Fibroblast of skin of scalp (primary cell): ENCODE data around the gene OR6N1. TPM values are rescaled to one million over a fixed set of nuclear protein-coding genes. Genes with fewer than 3 reads are reported as not detected.

ENCODE experiments used
- DNase-seq: peaks from one replicate; pipeline ENCODE4 v3.0.0-alpha.2; 2013
- polyA plus RNA-seq, 2 experiments: library from polyadenylated mRNA; unstranded; fragments of 120-200 nt; gene quantifications; one replicate each; pipeline ENCODE4 v1.2.1, GENCODE V29; 2013; ENCODE audit not compliant: insufficient read length in 2 of 2

Gene OR6N1
- polyA plus RNA-seq (2013, experiment 1 of 2; ENCODE audit: insufficient read length): not detected
- not detected for polyA plus RNA-seq (2013, experiment 2 of 2; ENCODE audit: insufficient read length)

DNA sequence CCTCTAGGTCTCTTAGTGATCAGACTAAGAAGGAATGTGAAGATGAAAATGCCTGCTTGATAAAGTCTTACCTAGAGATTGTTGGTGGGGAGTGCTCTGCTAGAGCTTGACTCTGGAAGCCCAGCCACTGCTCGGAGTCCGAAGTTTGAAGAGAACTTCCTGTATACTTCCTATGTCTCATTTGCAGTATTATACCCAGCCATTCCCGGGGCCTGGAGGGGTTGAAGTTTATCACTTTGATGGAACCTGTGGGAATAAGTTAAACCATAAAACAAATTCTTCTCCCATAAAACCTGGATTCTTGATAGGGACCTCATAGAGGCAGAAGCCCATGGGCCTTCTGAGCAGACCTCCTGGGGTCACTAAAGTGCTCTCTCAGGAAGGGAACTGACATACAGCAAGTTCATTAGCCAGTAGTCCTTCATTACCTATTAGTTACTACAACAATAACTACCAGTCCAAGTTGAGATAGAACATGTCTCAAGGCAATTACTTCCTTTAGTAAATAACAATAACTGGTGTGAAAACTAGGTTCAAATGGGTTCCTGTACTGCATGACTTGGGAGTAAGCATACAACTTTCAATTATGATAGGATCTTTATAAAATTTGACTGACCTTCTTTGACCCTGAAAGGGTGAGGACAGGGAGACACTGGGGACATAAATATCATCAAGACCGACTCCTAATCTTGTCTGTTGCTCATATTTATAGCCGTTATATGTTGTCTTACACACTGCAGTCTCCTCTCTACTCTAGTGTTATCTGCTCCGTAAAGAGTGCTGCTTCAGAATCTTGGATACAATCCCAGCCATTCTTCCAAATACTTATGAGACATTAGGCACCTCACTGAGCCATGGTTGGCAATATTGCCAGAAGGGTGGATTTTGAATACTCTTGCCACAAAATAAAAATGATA, at the start of gene OR6N1:
Gene OR6N1 (minus strand): TSS at position 246 of the 917 bp plus-strand sequence. CDS start 5,513 bp downstream, outside the sequence.
- DNase-seq: no peak

DNA sequence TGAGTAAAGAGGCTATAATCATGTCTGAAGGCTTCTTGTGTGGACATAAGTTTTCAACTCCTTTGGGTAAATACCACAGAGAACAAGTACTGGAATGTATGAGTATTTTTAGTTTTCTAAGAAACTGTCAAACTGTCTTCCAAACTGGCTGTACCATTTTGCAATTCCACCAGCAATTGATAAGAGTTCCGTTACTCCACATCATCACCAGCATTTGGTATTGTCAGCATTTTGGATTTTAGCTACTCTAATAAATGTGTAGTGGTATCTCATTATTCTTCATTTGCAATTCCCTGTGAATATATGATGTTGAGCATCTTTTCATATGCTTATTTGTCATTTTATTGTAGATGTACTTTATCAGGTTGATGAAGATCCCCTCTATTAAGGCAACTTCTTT, 49.7 kb upstream of the OR6N1 start:
- DNase-seq: no peak

DNA sequence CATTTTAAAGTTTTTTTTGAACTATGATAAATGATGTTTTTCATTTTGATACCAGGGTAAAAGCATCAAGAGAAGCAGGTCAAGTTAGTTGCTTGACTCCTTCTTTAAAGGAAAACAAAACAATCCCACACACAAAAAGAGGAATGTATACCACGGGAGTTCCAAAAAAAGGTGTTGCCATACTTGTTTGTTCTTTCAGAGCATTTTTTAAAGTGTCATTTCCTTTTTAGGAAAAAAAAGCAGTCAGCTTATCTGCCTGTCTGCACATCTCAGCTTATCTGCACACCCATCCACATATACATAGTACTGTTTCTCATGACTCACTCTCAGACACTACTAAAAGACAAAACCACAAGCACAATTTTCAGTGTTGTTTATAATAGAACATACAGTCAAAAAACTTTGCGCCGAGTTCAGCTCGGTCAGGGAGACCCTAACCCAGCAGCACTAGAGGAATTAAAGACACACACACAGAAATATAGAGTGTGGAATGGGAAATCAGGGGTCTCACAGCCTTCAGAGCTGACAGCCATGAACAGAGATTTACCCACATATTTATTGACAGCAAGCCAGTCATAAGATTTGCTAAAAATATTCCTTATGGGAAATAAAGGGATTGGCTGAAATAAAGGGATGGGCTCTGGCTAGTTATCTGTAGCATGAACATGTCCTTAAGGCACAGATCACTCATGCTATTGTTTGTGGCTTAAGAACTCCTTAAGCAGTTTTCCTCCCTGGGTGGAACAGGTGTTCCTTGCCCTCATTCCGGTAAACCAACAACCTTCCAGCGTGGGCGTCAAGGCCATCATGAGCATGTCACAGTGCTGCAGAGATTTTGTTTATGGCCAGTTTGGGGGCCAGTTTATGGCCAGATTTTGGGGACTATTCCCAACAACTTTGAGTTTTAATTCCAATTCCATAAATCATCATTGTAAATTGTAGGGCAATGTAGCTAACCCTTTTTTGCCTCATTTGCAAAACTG, 47.8 kb upstream of the OR6N1 start:
- DNase-seq: no peak

DNA sequence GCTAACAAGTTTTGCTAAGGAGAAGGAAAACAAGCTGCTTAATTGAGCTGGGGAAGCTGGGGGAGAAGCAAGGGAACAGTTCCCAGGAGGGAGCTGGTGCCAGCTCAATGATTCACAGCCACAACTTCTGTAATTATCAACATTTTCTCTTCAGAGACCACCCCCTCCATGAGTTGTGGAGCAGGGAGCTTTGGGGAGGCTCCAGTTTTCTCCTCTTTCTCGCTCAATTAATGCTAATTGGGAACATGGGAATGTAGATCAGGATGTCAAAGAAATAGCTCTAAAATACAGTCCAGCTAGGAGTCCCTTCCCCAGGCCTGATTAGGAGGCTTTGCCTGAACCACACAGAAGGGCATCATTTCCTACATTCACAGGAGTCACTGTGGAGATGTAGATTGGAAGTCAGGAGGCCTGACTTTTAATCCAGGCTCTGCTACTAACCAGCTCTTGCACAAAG, 47.0 kb upstream of the OR6N1 start:
- no peak for DNase-seq

DNA sequence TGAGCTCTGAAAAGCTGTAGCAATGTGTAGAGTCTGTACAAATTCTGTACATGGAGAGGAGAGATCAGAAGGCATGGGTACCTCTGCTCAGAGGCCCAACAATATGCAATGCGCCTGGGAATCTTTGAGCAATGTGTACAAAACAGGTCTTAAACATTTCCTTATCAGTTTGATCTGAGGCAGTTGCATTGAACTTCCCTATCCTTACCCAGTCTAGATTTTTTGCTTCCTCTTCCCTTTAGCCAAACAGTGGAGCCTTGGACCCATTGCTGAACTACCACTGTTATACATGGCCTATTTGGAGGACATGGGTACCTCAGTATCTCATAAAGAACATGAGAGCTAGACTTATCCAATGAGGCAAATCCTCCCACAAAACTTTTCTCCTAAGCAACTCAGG, 46.6 kb upstream of the OR6N1 start:
- DNase-seq: no peak

GRCh38 chr1:158814970-158815369, 43.0 kb upstream of the OR6N1 start:
- DNase-seq: no peak

GRCh38 chr1:158813164-158813563, 41.2 kb upstream of the OR6N1 start:
- DNase-seq: no peak

DNA sequence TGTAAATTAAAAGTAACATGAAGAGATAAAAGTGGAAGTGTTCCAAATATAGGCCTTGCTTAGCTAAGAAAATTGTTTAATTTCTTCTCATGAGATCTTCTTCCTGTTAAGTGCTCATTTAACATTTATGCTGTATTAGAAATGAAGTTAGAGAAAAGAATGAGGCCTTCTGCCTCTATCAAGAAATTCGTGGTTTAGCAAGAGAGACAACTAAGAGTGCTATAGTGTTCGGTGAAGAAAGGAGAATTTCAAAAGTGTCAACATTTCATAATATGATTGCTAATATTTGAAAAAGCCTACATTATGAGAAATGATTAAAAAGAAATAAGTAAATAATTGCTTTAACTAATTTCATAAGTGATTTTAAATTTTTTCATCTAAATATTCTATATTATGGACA, 40.3 kb upstream of the OR6N1 start:
- no peak for DNase-seq

DNA sequence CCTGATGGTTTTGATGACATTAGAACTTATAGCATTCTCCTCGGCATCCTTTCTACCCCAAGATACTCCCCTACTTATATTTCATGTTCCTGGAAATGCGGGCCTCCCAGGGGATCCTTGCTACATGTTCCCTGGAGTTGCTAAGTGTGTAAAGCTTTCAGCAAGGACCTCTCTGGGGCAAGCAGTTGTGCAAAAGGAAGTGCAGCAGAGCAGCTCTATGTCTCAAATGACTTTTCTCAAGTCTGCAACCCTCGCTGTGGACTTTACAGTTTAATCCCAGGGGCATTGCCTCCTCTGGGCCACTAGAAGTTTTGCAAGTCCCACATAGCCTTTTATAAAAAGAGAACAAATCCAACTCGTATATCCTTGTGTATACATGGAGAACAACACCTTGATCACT, 38.3 kb upstream of the OR6N1 start:
- DNase-seq: no peak

GRCh38 chr1:158809862-158810261, 37.9 kb upstream of the OR6N1 start:
- no peak for DNase-seq

DNA sequence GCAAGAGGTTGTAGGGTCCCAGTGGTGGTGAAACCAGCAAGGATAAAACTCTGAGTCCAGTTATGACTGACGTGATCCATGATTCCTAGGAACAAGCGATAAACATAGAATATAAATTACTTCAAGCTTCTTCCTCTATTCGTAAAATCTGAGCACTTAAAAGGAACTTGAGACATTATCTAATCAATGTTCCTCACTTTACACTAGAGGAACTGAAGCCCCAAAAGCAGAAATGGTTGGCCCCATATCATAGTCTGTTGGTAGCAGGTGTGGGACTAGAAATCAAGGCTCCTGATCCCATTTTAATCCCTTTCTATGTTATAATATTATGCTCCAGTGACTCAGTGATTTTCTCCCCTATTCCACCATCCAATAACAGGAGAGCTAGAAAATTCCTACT, 37.3 kb upstream of the OR6N1 start:
- DNase-seq: no peak

DNA sequence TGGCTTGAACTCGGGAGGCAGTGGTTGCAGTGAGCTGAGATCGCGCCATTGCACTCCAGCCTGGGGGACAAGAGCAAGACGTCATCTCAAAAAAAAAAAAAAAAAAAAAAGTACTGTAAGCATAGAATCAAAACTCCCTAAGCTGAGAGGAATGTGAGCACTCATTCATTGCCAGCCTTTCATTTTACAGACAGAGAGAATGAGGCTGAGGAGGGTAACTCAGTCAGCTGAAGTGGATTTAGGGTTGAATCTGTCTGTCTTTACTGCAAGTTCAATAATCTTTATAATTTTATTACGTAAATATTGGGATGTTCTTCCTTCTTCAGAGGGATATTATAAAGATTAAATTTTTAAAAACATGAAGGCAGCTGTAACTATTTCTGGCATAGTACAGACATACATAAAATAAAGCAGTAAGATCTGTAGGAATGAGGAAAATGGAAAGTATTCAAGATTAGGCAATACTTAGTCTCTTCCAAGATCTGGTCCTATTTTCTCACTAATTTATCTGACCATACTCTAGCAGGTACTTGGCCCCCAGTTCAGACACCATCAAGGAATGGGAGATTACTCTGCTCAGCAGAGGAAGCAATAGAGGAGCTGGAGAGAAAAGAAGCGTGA, 35.0 kb upstream of the OR6N1 start:
- no peak for DNase-seq

- DNase-seq: no peak
Observed at GRCh38 chr1:158803678-158804077, 31.7 kb upstream of the OR6N1 start.

DNA sequence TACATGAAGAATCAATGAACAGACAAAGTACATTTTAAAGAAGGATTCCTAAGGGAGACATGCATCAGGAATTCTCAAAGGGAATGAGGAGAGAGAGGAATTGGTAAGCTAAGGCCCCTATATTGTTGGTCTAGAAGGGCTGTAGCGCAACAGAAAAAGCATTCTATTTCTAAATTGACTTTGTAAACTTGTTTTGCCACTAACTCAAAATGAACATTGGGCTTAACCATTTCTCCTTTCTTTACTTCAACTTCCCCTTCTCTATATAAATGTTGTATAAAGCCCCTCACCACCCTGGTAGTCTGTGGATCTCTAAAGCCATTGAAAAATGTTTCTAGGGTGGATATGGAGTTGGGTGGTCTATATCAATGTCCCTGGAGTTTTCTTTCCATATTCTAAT, 29.4 kb upstream of the OR6N1 start:
- DNase-seq: no peak

- no peak for DNase-seq
Observed at GRCh38 chr1:158800526-158800925, 28.5 kb upstream of the OR6N1 start.

GRCh38 chr1:158799689-158800088, 27.7 kb upstream of the OR6N1 start:
- DNase-seq: no peak

GRCh38 chr1:158798531-158798930, 26.5 kb upstream of the OR6N1 start:
- DNase-seq: no peak

- DNase-seq: no peak
Observed at GRCh38 chr1:158794247-158794646, 22.3 kb upstream of the OR6N1 start.

GRCh38 chr1:158793604-158794003, 21.6 kb upstream of the OR6N1 start:
- no peak for DNase-seq

- DNase-seq: no peak
Observed at GRCh38 chr1:158781104-158781503, 9.1 kb upstream of the OR6N1 start, which contains the start of gene OR6N2. OR6N2 (minus strand) TSS chr1:158781204; CDS start chr1:158777635, 3,569 bp downstream.

DNA sequence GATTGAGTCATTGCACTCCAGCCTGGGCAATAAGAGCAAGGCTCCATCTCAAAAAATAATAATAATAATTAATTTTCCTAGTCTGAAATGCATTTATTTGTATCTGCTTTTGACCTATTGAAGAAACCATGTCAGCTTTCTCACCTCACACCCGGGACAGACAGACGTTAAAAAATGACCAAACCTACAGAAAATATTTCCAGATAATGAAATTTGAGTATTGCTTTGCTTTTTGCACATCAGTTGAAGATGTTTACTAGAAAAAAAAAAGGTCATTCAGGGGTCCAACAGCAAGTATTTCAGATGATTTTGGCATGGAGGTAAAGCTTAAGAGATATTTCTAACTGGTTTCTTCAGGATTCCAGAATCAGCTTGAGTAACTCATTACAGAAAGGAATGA, 17.6 kb downstream of the OR6N1 start, which contains the start of gene OR6K6:
Gene OR6K6 (plus strand): TSS at position 301 of the 400 bp plus-strand sequence. CDS start 168 bp downstream, outside the sequence.
- no peak for DNase-seq

DNA sequence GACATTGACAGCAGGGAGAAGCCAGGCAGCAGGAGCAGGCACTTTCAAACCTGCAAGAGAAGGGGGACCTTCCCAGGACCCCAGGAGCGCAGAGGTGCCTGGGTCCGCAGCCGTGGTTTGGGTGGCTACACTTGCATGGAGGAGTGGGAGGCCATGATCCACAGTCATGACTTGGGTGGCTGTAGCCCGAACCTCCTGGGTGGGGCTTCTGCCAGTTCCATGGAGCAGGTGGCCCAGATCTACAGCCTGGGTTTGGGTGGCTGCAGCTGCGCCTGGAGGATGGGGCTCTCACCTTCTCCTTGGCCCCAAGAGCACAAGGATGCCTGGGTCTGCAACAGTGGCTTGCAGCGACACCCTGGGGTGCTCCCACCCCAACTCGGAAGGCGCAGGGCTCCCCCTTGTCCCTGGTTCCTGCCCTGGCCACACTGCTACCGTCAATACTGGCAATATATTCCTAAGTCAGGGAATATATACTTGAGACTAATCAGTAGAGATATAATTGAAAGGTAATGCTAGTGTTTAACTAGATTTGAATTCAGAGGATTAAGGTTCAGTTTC, 19.8 kb downstream of the OR6N1 start:
- no peak for DNase-seq
